H1 (cell line): ENCODE data around the gene OSBPL6. TPM values are rescaled to one million over a fixed set of nuclear protein-coding genes. Genes with fewer than 3 reads are reported as not detected.

Experiments
- CEBPB ChIP-seq: IDR thresholded peaks from 2 replicates; pipeline ENCODE4 v1.6.1; 2012; ENCODE audit warnings: low read depth, low read length
- SP4 ChIP-seq: IDR thresholded peaks from 2 replicates; pipeline ENCODE4 v1.6.1; 2012; ENCODE audit warnings: low read length, inconsistent platforms
- ZNF274 ChIP-seq: IDR thresholded peaks from 2 replicates; pipeline ENCODE4 v1.7.0; 2012; ENCODE audit warnings: low read length, borderline replicate concordance; ENCODE audit errors: extremely low read depth
- polyA plus RNA-seq, 7 experiments: library from polyadenylated mRNA; depleted of rRNA in 3 of 7; stranded (reverse) in 5 of 7; unstranded in 2 of 7; fragments of >200 nt in 5 of 7; fragments of 200-250 nt in 2 of 7; gene quantifications; 1 replicate in 5 of 7; 2 replicates in 1 of 7; 4 replicates in 1 of 7; pipeline versions ENCODE4 v1.2.1 to v1.2.3, GENCODE V29; 2011 to 2013; ENCODE audit warnings: missing spikeins in 2 of 7, mixed read lengths in 2 of 7
- total RNA-seq: library from RNA; stranded (reverse); fragmentation: NEBNext Ultra II Directional; extraction: Animal tissue kit (Norgen Biotek cat#: 25700); gene quantifications from 2 replicates; pipeline ENCODE4 v1.2.1, GENCODE V29; 2021

The OSBPL6 gene
- total and polyA plus RNA-seq, 2 of the 8 experiments (the other 6 are each of a cell fraction or from before 2014, with no cell fraction given), result 1.7 to 5.6 TPM

DNA sequence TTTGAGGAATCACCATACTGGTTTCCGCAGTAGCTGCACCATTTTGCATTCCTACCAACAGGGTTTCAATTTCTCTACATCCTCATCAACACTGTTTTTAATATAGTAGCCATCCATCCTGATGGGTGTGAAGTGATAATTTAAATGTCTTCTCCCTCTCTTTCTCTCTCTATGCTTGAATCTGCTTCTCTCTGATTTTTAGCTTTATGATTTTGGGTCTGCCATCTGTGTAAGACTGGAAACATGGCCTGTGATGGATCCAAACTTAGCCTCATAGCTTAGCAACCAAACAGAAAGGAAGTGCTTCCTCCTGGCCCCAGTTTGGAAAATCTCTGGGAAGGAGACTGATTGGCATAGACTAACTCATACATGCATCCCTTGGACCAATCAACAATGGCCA lies 33.7 kb upstream of the OSBPL6 start (continued):
- TF ChIP-seq ZNF274 (no peak), SP4 (no peak), CEBPB (no peak)
